Stimulated activated CD4-positive, alpha-beta T cell treated with anti-CD3 and anti-CD28 coated beads, Interleukin-4, amount 100 ng/mL, for 4 hours (primary cell): ENCODE data around the gene RASIP1.

Source experiments
- DNase-seq, 2 experiments: peaks; one replicate each; pipeline ENCODE4 v3.0.0-alpha.2; 2020

Gene RASIP1

DNA sequence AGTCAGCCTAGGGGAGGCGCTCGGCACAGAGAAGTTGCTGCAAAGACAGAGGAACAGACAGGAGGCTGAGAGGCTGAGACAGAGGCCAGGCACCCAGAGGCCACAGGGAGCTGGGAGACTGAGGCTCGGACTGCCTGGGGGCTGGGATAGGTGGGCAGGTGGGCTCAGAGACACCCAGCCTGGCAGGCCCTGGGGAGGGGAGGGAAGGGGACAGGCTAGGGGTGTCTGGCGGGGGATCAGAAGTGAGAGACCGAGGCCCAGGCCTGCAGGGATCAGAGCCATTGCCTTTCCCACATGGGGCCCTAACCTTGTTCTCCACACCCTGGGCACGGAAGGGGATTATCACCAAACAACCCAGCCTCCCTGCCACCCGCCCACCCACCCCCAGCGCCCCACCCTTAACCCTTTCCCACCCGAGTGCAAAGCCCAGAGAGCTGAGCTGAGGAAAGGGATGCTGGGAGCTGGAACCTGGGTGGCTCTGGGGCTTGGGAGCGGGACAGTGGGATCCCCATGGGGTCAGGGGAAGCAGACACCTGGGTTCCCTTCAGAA lies 68.9 kb downstream of the RASIP1 start:
- no peak for DNase-seq

DNA sequence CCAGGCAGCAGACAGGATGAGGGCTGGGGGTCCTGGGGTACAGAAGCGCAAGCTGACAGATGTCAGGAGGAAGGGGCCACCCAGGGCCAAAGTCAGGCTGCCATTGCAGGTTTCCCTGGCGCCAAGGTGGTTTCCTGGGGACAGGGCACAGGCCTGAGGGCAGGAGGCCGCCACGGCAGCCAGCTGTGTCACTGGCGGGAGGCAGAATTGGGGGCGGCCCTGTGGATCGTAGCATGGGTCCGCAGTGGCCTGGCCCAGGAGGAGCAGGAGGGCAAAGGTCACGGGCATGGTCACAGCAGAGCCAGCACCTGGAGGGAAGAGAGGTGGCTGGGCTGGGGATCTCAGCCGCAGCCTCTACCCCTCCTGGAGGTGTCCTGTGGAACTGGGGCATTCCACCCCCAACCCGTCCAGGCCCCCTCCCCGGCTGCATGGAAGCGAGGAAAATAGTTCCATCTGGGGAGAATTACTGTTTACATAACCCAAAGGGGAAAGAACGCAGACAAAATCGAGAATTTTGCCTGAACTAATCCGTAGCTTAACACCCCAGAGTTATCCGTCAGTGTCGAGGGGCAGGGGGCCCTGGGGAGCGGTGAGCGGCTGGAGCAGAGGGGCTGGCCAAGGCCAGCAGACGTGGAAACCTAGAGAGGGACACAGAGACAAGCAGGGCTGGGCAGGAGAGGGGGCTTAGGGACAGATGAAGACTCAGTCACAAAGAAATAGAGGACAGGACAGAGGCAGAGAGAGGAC lies 69.5 kb downstream of the RASIP1 start:
- DNase-seq: no peak
